Heart right ventricle (tissue), 16 donors: Measurements from ENCODE around the gene MSH5. TPM values are rescaled to one million over a fixed set of nuclear protein-coding genes. Genes with fewer than 3 reads are reported as not detected.

ENCODE experiments used
- ATAC-seq, 8 donors: fragments of 200-7000 bp; cut with Tn5 transposase; one replicate each; pipeline ENCODE4 v1.9.1; 2020; ENCODE audit warnings: mild to moderate bottlenecking in 8 of 8, moderate library complexity in 8 of 8, moderate number of reproducible peaks in 1 of 8
- DNase-seq, 2 donors: peaks; one replicate each; pipeline ENCODE4 v3.0.0-alpha.2; 2020
- H3K27ac ChIP-seq, 10 donors: fragments of 200-600 bp; sonication (generic) in 2 of 10; one replicate each; pipeline versions ENCODE4 v1.5.0 to v1.8.0; 2020 to 2022; ENCODE audit warnings: mild to moderate bottlenecking in 3 of 10
- H3K27me3 ChIP-seq, 7 donors: fragments of 200-600 bp; one replicate each; pipeline ENCODE4 v1.8.0; 2021 to 2022; ENCODE audit warnings: mild to moderate bottlenecking in 2 of 7
- H3K36me3 ChIP-seq, 9 donors: fragments of 200-600 bp; sonication (generic) in 1 of 9; one replicate each; pipeline versions ENCODE4 v1.5.0 to v1.8.0; 2020 to 2022; ENCODE audit warnings: mild to moderate bottlenecking in 2 of 9
- H3K4me1 ChIP-seq, 9 donors: fragments of 200-600 bp; sonication (generic) in 1 of 9; one replicate each; pipeline versions ENCODE4 v1.5.0 to v1.8.0; 2020 to 2022; ENCODE audit warnings: mild to moderate bottlenecking in 4 of 9
- H3K4me3 ChIP-seq, 10 donors: fragments of 200-600 bp; sonication (generic) in 2 of 10; one replicate each; pipeline versions ENCODE4 v1.5.0 to v1.8.0; 2020 to 2022; ENCODE audit warnings: mild to moderate bottlenecking in 7 of 10, moderate library complexity in 2 of 10
- H3K9me3 ChIP-seq, 11 donors: fragments of 200-600 bp in 10 of 11; sonication (generic) in 2 of 11; one replicate each; pipeline versions ENCODE4 v1.5.0 to v1.8.0; 2013 to 2022; ENCODE audit warnings: mild to moderate bottlenecking in 2 of 11, control low read depth in 1 of 11, moderate library complexity in 1 of 11
- CTCF ChIP-seq, 9 donors: fragments of 200-600 bp; sonication (generic) in 2 of 9; IDR thresholded peaks; one replicate each; pipeline versions ENCODE4 v1.5.0 to v1.8.0; 2021 to 2022; ENCODE audit warnings: antibody characterized with exemption in 9 of 9, mild to moderate bottlenecking in 5 of 9, moderate library complexity in 1 of 9
- WGBS, 2 donors: extraction: QIAGEN DNeasy Blood & Tissue Kit; methylation state at CpG; one replicate each; pipeline ENCODE4 v1.1.7; 2013; ENCODE audit warnings: inconsistent platforms in 1 of 2; 5-methylcytosine and 5-hydroxymethylcytosine counted together
- intact Hi-C, 10 donors: fragments of 100-400 bp; cut with DNase I; formaldehyde crosslinking; loops; one replicate each; pipeline versions ENCODE4 v1.11.1 to v1.14.2; 2022
- long read RNA-seq, 3 donors: library from polyadenylated mRNA; unstranded; transcript quantifications; one replicate each; pipeline ENCODE4 v2.0.0, GENCODE V29; 2020 to 2021
- polyA plus RNA-seq, 2 donors: library from polyadenylated mRNA; stranded (reverse); fragments of 200-250 nt; gene quantifications; one replicate each; pipeline ENCODE4 v1.2.3, GENCODE V29; 2013
- total RNA-seq, 10 donors: library from RNA; stranded (reverse); fragmentation: NEBNext Ultra II Directional in 3 of 10; extraction: Animal tissue kit (Norgen Biotek cat#: 25700) in 3 of 10; gene quantifications; one replicate each; pipeline versions ENCODE4 v1.2.1 to v1.2.4, GENCODE V29; 2021 to 2023
- donor health status: Arrhythmogenic right ventricular cardiomyopathy.
- donor health status: ischemic (EF 13 %, LVEDD 7.1; RV severe dilation, severe dysfunction).
- donor health status: healthy with polysubstance abuse.
- donor health status: DM: no; HTN: yes; CAD: no.
- donor health status: DM: no; HTN: no; CAD: no.
- donor health status: ischemic (EF 25% LVEDD 6.9; RV normal size, moderate dysfunction).
- donor health status: ischemic (EF 25% LVEDD 5.7; RV mildly dilated, moderate dysfunction).
- donor health status: healthy.
- donor health status: DM: yes; HTN: yes; CAD: no.
- donor health status: Ischemic cardiomyopathy.
- donor health status: ischemic (EF 35%, LVEDD 5.7; RV mildly dilated, moderate dysfunction).
- donor health status: nonischemic (EF 11% LVEDD 7.7; RV severe dilation, severe dysfunction).
- donor health status: DM: yes; HTN: yes; CAD: no.
- donor health status: PGD.
- donor health status: ischemic (EF 29% LVEDD 5.4; RV normal size, mild dysfunction).
- donor health status: nonischemic (EF 23%, LVEDD 6.1; RV moderate dilation, normal function).

MSH5 gene
- total RNA-seq: 1 to 10 TPM in 8 of 10 donors, under 1 TPM in 2; 0.89 to 4.3 (median 2.6) TPM
- polyA plus RNA-seq: 1 to 10 TPM in 1 of 2 donors, under 1 TPM in 1; 0.97 to 6.1 TPM
- long read RNA-seq, donor 1: 0 reads
- long read RNA-seq, donor 2, partial matches to known transcripts: 0 of 1 reads
- long read RNA-seq, donor 2, other reads (novel, unspliced or antisense): 1 of 1 reads
- long read RNA-seq, donor 3, partial matches to known transcripts: 0 of 2 reads
- long read RNA-seq, donor 3, other reads (novel, unspliced or antisense): 2 of 2 reads

- H3K27me3 ChIP-seq: no peaks in the 10 kb centered on the region
- WGBS, 2 donors: 0% methylated on average over 58 of the region's 58 CpGs
- peak within 1 kb of the TSS; percentile 56 to 94 (median 76) for H3K4me3 ChIP-seq
- peak within 1 kb of the TSS in 9 of 10 donors; percentile 20 to 98 (median 66) for H3K27ac ChIP-seq
- peaks cover 0 to 19% (median 0%) of the 10 kb centered on the region in 9 donors for H3K36me3 ChIP-seq
- DNase-seq (peak; percentile 97 to 99), ATAC-seq (peak; percentile 90 to 96 (median 94))
- no peaks in the 10 kb centered on the region for H3K9me3 ChIP-seq
- TF ChIP-seq CTCF (IDR thresholded peaks at IDR 0.05): no peak
- H3K4me1 ChIP-seq: peaks cover 4 to 42% (median 38%) of the 10 kb centered on the region in 9 donors
- intact Hi-C loops: loop anchor here in 6 of 10 donors (5.0 to 10.0 kb wide), 7 partner anchors 42 to 95 kb away; partner anchors contain the start of genes HSPA1B (in 1 of the 6), LY6G5C (in 1 of the 6) and VARS1 (in 1 of the 6)
Measured at GRCh38 chr6:31739639-31740396, at the start of gene MSH5. TSS of gene MSH5 (plus strand) at chr6:31740005. CDS start at chr6:31740467, 462 bp downstream.

- ATAC-seq: peak in 3 of 8 donors; percentile 32 to 49 (median 40)
- peaks cover 5 to 100% (median 75%) of the 10 kb centered on the region in 9 donors for H3K36me3 ChIP-seq
Measured at GRCh38 chr6:31690231-31691077, 49.4 kb upstream of the MSH5 start.

GRCh38 chr6:31691078-31691463 lies 48.7 kb upstream of the MSH5 start:
- peaks cover 0 to 4% (median 0%) of the 10 kb centered on the region in 9 donors for H3K4me1 ChIP-seq
- no peak for TF ChIP-seq CTCF (IDR thresholded peaks at IDR 0.05)
- H3K27ac ChIP-seq: no peak overlapping the region
- no peaks in the 10 kb centered on the region for H3K27me3 ChIP-seq
- H3K4me3 ChIP-seq: no peak overlapping the region
- ATAC-seq: no peak
- intact Hi-C loops: no loop called here
- no peak for DNase-seq
- no peaks in the 10 kb centered on the region for H3K9me3 ChIP-seq
- WGBS, 2 donors: 89 to 92% methylated on average over 6 of the region's 6 CpGs
- peaks cover 5 to 100% (median 77%) of the 10 kb centered on the region in 9 donors for H3K36me3 ChIP-seq

More at GRCh38 chr6:31690231-31691077, 49.4 kb upstream of the MSH5 start:
- TF ChIP-seq CTCF (IDR thresholded peaks at IDR 0.05): no peak
- Histone ChIP-seq H3K4me1 (peaks cover 0 to 4% (median 0%) of the 10 kb centered on the region in 9 donors), H3K27me3 (no peaks in the 10 kb centered on the region), H3K9me3 (no peaks in the 10 kb centered on the region), H3K4me3 (no peak overlapping the region), H3K27ac (no peak overlapping the region)
- DNase-seq: no peak
- intact Hi-C loops: no loop called here
- 65 to 75% methylated on average over 10 of the region's 10 CpGs for WGBS, 2 donors
